Measurements from ENCODE around the gene ZNF678. TPM values are rescaled to one million over a fixed set of nuclear protein-coding genes. Genes with fewer than 3 reads are reported as not detected.
"Not testable (repeated sequence)": the region's sequence is repeated elsewhere in the genome, so short reads cannot be mapped to it uniquely, and the experiment has no call there.

Gene ZNF678
- total RNA-seq, 4 donors from 2014 or later, result 2.3 to 7.3 (median 4.9) TPM

- no peaks in the 10 kb centered on the region for H3K9me3 ChIP-seq
- in situ Hi-C loops (cut with MboI; ENCODE audit: low sequenced_read_pairs in 4 of 4), result no loop called here
- intact Hi-C loops (cut with DNase I; ENCODE audit: low total_unique reads), result no loop called here
- no peak overlapping the region for H3K27ac ChIP-seq
- no peak for ATAC-seq
- no peak overlapping the region for H3K4me3 ChIP-seq
- DNase-seq, result no peak
- peaks cover 0 to 4% of the 10 kb centered on the region in 2 donors for H3K4me1 ChIP-seq
- TF ChIP-seq POLR2A (IDR thresholded peaks at IDR 0.05), result no peak
- TF ChIP-seq, protein P1, sequence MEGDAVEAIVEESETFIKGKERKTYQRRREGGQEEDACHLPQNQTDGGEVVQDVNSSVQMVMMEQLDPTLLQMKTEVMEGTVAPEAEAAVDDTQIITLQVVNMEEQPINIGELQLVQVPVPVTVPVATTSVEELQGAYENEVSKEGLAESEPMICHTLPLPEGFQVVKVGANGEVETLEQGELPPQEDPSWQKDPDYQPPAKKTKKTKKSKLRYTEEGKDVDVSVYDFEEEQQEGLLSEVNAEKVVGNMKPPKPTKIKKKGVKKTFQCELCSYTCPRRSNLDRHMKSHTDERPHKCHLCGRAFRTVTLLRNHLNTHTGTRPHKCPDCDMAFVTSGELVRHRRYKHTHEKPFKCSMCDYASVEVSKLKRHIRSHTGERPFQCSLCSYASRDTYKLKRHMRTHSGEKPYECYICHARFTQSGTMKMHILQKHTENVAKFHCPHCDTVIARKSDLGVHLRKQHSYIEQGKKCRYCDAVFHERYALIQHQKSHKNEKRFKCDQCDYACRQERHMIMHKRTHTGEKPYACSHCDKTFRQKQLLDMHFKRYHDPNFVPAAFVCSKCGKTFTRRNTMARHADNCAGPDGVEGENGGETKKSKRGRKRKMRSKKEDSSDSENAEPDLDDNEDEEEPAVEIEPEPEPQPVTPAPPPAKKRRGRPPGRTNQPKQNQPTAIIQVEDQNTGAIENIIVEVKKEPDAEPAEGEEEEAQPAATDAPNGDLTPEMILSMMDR (IDR thresholded peaks at IDR 0.05 in 4 of 5, conservative IDR thresholded peaks at IDR 0.05 in 1 of 5), result no peak
- H3K27me3 ChIP-seq, result no peaks in the 10 kb centered on the region
- no peaks in the 10 kb centered on the region for H3K36me3 ChIP-seq
These were observed 14.1 kb downstream of the ZNF678 start for GRCh38 chr1:227577500-227577899.

DNA sequence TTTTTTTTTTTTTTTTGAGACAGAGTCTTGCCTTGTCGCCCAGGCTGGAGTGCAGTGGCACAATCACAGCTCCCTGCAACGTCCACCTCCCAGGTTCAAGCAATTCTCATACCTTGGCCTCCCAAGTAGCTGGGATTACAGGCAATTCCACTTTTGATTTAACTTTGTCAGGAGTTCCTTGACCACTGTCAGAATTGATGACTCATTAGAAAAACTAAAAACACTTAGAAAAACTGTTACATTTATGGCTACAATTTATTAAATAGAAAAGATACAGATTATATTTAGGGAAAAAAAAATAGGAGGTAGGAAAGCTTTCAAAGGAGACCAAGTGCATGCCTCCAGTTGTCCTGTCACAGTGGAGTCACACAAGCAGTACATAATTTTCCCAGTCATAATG lies 20.0 kb downstream of the ZNF678 start:
- no peak for DNase-seq
- in situ Hi-C loops (cut with MboI; ENCODE audit: low sequenced_read_pairs in 4 of 4), result no loop called here
- H3K36me3 ChIP-seq, result no peaks in the 10 kb centered on the region
- H3K9me3 ChIP-seq, result no peaks in the 10 kb centered on the region
- TF ChIP-seq, protein P1 (IDR thresholded peaks at IDR 0.05 in 4 of 5, conservative IDR thresholded peaks at IDR 0.05 in 1 of 5), result no peak
- TF ChIP-seq POLR2A (IDR thresholded peaks at IDR 0.05), result no peak
- no peaks in the 10 kb centered on the region for H3K4me1 ChIP-seq
- intact Hi-C loops (cut with DNase I; ENCODE audit: low total_unique reads), result no loop called here
- ATAC-seq, result no peak
- no peaks in the 10 kb centered on the region for H3K27me3 ChIP-seq
- H3K4me3 ChIP-seq, result no peak overlapping the region
- no peak overlapping the region for H3K27ac ChIP-seq

- TF ChIP-seq POLR2A (IDR thresholded peaks at IDR 0.05), result no peak
- TF ChIP-seq, protein P1 (IDR thresholded peaks at IDR 0.05 in 4 of 5, conservative IDR thresholded peaks at IDR 0.05 in 1 of 5), result no peak
- no peak for ATAC-seq
- H3K36me3 ChIP-seq, result no peaks in the 10 kb centered on the region
- no peak overlapping the region for H3K27ac ChIP-seq
- no peak for DNase-seq
- H3K9me3 ChIP-seq, result no peaks in the 10 kb centered on the region
- H3K4me1 ChIP-seq, result no peaks in the 10 kb centered on the region
- in situ Hi-C loops (cut with MboI; ENCODE audit: low sequenced_read_pairs in 4 of 4) (no loop called here), intact Hi-C loops (cut with DNase I; ENCODE audit: low total_unique reads) (no loop called here)
- H3K4me3 ChIP-seq, result no peak overlapping the region
- no peaks in the 10 kb centered on the region for H3K27me3 ChIP-seq
These were observed 23.4 kb downstream of the ZNF678 start for GRCh38 chr1:227586733-227587132.

GRCh38 chr1:227587968-227588367 lies 24.6 kb downstream of the ZNF678 start:
- H3K27ac ChIP-seq, result no peak overlapping the region

DNA sequence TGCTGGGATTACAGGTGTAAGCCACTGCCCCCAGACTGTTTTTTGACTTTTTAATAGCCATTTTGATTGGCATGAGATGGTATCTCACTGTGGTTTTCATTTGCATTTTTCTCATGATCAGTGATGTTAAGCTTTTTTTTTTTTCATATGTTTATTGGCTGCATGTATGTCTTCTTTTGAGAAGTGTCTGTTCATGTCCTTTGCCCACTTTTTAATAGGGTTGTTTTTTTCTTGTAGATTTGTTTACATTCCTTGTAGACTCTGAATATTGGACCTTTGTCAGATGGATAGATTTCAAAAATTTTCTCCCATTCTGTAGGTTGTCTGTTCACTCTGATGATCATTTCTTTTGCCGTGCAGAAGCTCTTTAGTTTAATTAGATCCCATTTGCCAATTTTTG lies 25.4 kb downstream of the ZNF678 start:
- ATAC-seq; DNase-seq; in situ Hi-C loops (cut with MboI; ENCODE audit: low sequenced_read_pairs in 4 of 4); intact Hi-C loops (cut with DNase I; ENCODE audit: low total_unique reads); H3K9me3 ChIP-seq; H3K4me3 ChIP-seq; H3K4me1 ChIP-seq; H3K27ac ChIP-seq; H3K36me3 ChIP-seq; H3K27me3 ChIP-seq: not testable (repeated sequence)

More at GRCh38 chr1:227587968-227588367, 24.6 kb downstream of the ZNF678 start:
- TF ChIP-seq POLR2A (IDR thresholded peaks at IDR 0.05), result no peak
- TF ChIP-seq, protein P1 (IDR thresholded peaks at IDR 0.05 in 4 of 5, conservative IDR thresholded peaks at IDR 0.05 in 1 of 5), result no peak
- intact Hi-C loops (cut with DNase I; ENCODE audit: low total_unique reads), result no loop called here
- in situ Hi-C loops (cut with MboI; ENCODE audit: low sequenced_read_pairs in 4 of 4), result no loop called here
- DNase-seq (no peak), ATAC-seq (no peak)
- H3K9me3 ChIP-seq, result no peaks in the 10 kb centered on the region
- no peaks in the 10 kb centered on the region for H3K36me3 ChIP-seq
- H3K27me3 ChIP-seq, result no peaks in the 10 kb centered on the region
- no peaks in the 10 kb centered on the region for H3K4me1 ChIP-seq
- no peak overlapping the region for H3K4me3 ChIP-seq

GRCh38 chr1:227589777-227590176 lies 26.4 kb downstream of the ZNF678 start:
- ATAC-seq; H3K27me3 ChIP-seq; DNase-seq; intact Hi-C loops (cut with DNase I; ENCODE audit: low total_unique reads); H3K36me3 ChIP-seq; H3K27ac ChIP-seq; H3K9me3 ChIP-seq; H3K4me1 ChIP-seq; H3K4me3 ChIP-seq; in situ Hi-C loops (cut with MboI; ENCODE audit: low sequenced_read_pairs in 4 of 4): not testable (repeated sequence)

DNA sequence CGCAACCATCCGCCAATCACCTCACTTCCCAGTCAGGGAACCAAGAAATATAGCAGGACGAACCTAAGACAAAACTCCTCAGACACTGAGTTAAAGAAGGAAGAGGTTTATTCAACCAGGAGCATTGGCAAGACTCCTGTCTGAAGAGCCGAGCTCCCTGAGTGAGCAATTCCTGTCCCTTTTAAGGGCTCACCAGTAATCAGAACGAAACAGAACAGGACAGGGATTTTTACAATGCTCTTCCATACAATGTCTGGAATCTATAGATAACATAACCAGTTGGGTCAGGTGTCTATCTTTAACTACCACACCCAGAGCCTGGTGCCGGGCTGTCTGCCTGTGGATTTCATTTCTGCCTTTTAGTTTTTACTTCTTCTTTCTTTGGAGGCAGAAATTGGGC lies 32.9 kb downstream of the ZNF678 start:
- H3K4me3 ChIP-seq; H3K27me3 ChIP-seq; H3K27ac ChIP-seq; in situ Hi-C loops (cut with MboI; ENCODE audit: low sequenced_read_pairs in 4 of 4); H3K4me1 ChIP-seq; H3K9me3 ChIP-seq; intact Hi-C loops (cut with DNase I; ENCODE audit: low total_unique reads); ATAC-seq; DNase-seq; H3K36me3 ChIP-seq: not testable (repeated sequence)
